ENCODE measurements around the gene IMPDH2.

DNA sequence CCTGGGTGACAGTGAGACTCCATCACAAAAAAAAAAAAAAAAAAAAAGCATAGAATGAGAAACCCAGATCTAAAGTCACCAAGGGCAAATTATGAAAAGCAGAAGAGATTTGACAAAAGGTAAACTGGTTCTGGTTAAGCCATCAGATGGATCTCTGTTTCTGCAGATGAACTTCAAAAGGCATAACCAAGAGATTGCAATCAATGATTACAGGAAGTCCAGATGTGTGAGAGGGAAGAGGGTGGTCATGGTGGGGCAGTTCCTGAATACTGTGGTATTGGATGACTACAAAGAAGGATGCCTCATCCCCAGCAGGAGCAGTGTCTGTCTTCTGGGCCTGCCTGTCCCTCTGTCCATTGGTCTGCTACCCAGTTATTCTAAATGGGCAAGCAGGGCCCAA lies 35.4 kb downstream of the IMPDH2 start:
- TF ChIP-seq, protein P1, sequence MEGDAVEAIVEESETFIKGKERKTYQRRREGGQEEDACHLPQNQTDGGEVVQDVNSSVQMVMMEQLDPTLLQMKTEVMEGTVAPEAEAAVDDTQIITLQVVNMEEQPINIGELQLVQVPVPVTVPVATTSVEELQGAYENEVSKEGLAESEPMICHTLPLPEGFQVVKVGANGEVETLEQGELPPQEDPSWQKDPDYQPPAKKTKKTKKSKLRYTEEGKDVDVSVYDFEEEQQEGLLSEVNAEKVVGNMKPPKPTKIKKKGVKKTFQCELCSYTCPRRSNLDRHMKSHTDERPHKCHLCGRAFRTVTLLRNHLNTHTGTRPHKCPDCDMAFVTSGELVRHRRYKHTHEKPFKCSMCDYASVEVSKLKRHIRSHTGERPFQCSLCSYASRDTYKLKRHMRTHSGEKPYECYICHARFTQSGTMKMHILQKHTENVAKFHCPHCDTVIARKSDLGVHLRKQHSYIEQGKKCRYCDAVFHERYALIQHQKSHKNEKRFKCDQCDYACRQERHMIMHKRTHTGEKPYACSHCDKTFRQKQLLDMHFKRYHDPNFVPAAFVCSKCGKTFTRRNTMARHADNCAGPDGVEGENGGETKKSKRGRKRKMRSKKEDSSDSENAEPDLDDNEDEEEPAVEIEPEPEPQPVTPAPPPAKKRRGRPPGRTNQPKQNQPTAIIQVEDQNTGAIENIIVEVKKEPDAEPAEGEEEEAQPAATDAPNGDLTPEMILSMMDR (IDR thresholded peaks at IDR 0.05): no peak
- no peak for TF ChIP-seq POLR2A (IDR thresholded peaks at IDR 0.05)
- TF ChIP-seq EP300 (IDR thresholded peaks at IDR 0.05): no peak
